Measurements from ENCODE around the gene LIPN. TPM values are rescaled to one million over a fixed set of nuclear protein-coding genes. Genes with fewer than 3 reads are reported as not detected.

Gene LIPN
- total and polyA plus RNA-seq, 7 experiments from 2014 or later: 0.34 to 5.1 TPM; not detected in 5

DNA sequence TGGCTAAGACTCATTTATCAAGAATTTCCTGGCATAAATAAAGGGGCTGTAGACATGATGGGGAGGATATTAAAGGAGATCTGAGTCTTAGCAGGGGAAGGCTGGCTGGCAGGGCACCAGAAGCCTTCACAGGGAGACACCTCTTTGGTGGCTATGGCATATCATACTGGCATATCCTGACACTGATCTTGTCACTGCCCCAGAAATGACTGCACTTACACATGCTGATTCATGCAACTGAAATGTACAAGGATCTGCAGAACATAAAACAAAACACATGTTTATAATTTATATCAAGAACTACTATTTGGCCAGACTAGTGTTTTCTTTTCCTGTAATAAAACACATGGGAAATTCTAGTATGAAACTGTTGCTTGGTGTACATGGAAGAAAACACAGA is 5.5 kb upstream of the LIPN start:
- peaks cover 0 to 48% (median 0%) of the 10 kb centered on the region in 5 donors for H3K27me3 Mint-ChIP-seq
- no peak overlapping the region for H3K27ac ChIP-seq (ENCODE audit: low read depth, low read length)
- no peaks in the 10 kb centered on the region for H3K9me3 ChIP-seq (ENCODE audit: control insufficient read depth in 2 of 3, low read length in 3 of 3)
- intact Hi-C loops (cut with micrococcal nuclease): no loop called here
- no peaks in the 10 kb centered on the region for H3K4me1 ChIP-seq (ENCODE audit: control insufficient read depth in 2 of 2, insufficient read depth in 2 of 2, low read length in 2 of 2)
- no peaks in the 10 kb centered on the region for H3K36me3 ChIP-seq (ENCODE audit: control insufficient read depth in 2 of 3, insufficient read depth in 3 of 3, low read length in 3 of 3)
- ATAC-seq: no peak
- no peak overlapping the region for H3K4me3 ChIP-seq (ENCODE audit: low read length)
- peaks cover 5 to 9% (median 6%) of the 10 kb centered on the region in 7 donors for H3K4me1 Mint-ChIP-seq
- POLR2A ChIA-PET: no interaction called here
- H3K4me3 Mint-ChIP-seq: no peak overlapping the region
- H3K9me3 Mint-ChIP-seq: peaks cover 0 to 2% (median 0%) of the 10 kb centered on the region in 11 donors
- CTCF ChIA-PET: no interaction called here
- H3K27me3 ChIP-seq (ENCODE audit: control insufficient read depth in 2 of 2, insufficient read depth in 2 of 2, low read length in 2 of 2): no peaks in the 10 kb centered on the region
- no peaks in the 10 kb centered on the region for H3K36me3 Mint-ChIP-seq
- no peak overlapping the region for H3K27ac Mint-ChIP-seq
- DNase-seq: no peak

DNA sequence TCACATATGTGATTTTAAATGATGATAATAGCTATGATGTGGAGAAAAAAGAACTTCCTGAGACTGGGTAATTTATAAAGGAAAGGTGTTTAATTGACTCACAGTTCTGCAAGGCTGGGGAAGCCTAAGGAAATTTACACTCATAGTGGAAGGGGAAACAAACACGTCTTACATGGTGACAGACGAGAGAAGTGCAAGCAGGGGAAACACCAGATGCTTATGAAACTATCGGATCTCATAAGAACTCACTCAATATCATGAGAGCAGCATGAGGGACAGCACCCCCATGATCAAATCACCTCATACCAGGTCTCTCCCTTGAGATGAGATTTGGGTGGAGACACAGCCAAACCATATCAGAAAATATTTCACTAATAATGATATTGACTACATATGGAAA is 4.1 kb upstream of the LIPN start:
- Histone ChIP-seq H3K4me3 (ENCODE audit: low read length) (no peak overlapping the region), H3K9me3 (ENCODE audit: control insufficient read depth in 2 of 3, low read length in 3 of 3) (no peaks in the 10 kb centered on the region), H3K27ac (ENCODE audit: low read depth, low read length) (no peak overlapping the region), H3K36me3 (ENCODE audit: control insufficient read depth in 2 of 3, insufficient read depth in 3 of 3, low read length in 3 of 3) (no peaks in the 10 kb centered on the region), H3K27me3 (ENCODE audit: control insufficient read depth in 2 of 2, insufficient read depth in 2 of 2, low read length in 2 of 2) (no peaks in the 10 kb centered on the region), H3K4me1 (ENCODE audit: control insufficient read depth in 2 of 2, insufficient read depth in 2 of 2, low read length in 2 of 2) (no peaks in the 10 kb centered on the region)
- no peak for DNase-seq
- Mint-ChIP-seq H3K9me3 (peaks cover 0 to 2% (median 0%) of the 10 kb centered on the region in 11 donors), H3K36me3 (no peaks in the 10 kb centered on the region), H3K27me3 (peaks cover 0 to 44% (median 0%) of the 10 kb centered on the region in 5 donors), H3K27ac (no peak overlapping the region), H3K4me1 (peaks cover 5 to 13% (median 11%) of the 10 kb centered on the region in 7 donors), H3K4me3 (no peak overlapping the region)
- ATAC-seq: peak; percentile 32
- POLR2A ChIA-PET: interaction anchor here (0.6 kb wide), 1 partner anchor 739 kb away, joined by 3 read pairs; no protein-coding TSS in a partner anchor
- intact Hi-C loops (cut with micrococcal nuclease): no loop called here
- CTCF ChIA-PET: no interaction called here

DNA sequence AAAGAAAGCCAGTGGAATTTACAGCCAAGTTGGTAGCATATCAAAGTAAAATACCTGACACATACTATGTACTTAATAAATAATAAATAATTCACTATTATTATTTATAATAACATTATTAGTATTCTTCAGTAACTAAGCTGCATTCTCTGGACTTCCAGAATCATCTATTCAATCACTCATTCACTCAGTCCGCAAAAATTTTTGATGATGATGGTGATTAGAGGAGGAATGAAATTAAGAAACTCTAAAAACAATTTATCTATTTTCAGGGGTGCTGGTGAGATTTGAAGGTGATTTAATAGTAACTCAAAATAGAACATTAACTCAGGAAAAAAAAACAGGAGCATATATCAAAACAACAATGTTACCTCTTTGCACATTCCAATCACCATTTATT is 3.2 kb upstream of the LIPN start:
- CTCF ChIA-PET: no interaction called here
- Mint-ChIP-seq H3K4me3 (no peak overlapping the region), H3K4me1 (peaks cover 5 to 13% (median 11%) of the 10 kb centered on the region in 7 donors), H3K9me3 (peaks cover 0 to 2% (median 0%) of the 10 kb centered on the region in 11 donors), H3K27ac (no peak overlapping the region), H3K36me3 (no peaks in the 10 kb centered on the region), H3K27me3 (peaks cover 0 to 45% (median 0%) of the 10 kb centered on the region in 5 donors)
- intact Hi-C loops (cut with micrococcal nuclease): no loop called here
- Histone ChIP-seq H3K36me3 (ENCODE audit: control insufficient read depth in 2 of 3, insufficient read depth in 3 of 3, low read length in 3 of 3) (no peaks in the 10 kb centered on the region), H3K9me3 (ENCODE audit: control insufficient read depth in 2 of 3, low read length in 3 of 3) (no peaks in the 10 kb centered on the region), H3K27me3 (ENCODE audit: control insufficient read depth in 2 of 2, insufficient read depth in 2 of 2, low read length in 2 of 2) (no peaks in the 10 kb centered on the region), H3K4me3 (ENCODE audit: low read length) (no peak overlapping the region), H3K27ac (ENCODE audit: low read depth, low read length) (no peak overlapping the region), H3K4me1 (ENCODE audit: control insufficient read depth in 2 of 2, insufficient read depth in 2 of 2, low read length in 2 of 2) (no peaks in the 10 kb centered on the region)
- ATAC-seq (no peak), DNase-seq (no peak)
- POLR2A ChIA-PET: no interaction called here

- no peaks in the 10 kb centered on the region for H3K4me1 ChIP-seq (ENCODE audit: control insufficient read depth in 2 of 2, insufficient read depth in 2 of 2, low read length in 2 of 2)
- H3K36me3 ChIP-seq (ENCODE audit: control insufficient read depth in 2 of 3, insufficient read depth in 3 of 3, low read length in 3 of 3): no peaks in the 10 kb centered on the region
- DNase-seq: no peak
- peaks cover 0 to 2% (median 0%) of the 10 kb centered on the region in 11 donors for H3K9me3 Mint-ChIP-seq
- ChIA-PET CTCF (interaction anchor here (1.2 kb wide), 1 partner anchor 74 kb away, joined by 3 read pairs; no protein-coding TSS in a partner anchor), POLR2A (no interaction called here)
- no peaks in the 10 kb centered on the region for H3K27me3 ChIP-seq (ENCODE audit: control insufficient read depth in 2 of 2, insufficient read depth in 2 of 2, low read length in 2 of 2)
- H3K4me3 Mint-ChIP-seq: no peak overlapping the region
- no peaks in the 10 kb centered on the region for H3K36me3 Mint-ChIP-seq
- H3K4me3 ChIP-seq (ENCODE audit: low read length): no peak overlapping the region
- no peaks in the 10 kb centered on the region for H3K9me3 ChIP-seq (ENCODE audit: control insufficient read depth in 2 of 3, low read length in 3 of 3)
- no peak overlapping the region for H3K27ac Mint-ChIP-seq
- H3K4me1 Mint-ChIP-seq: peaks cover 0 to 6% (median 5%) of the 10 kb centered on the region in 7 donors
- peaks cover 0 to 46% (median 0%) of the 10 kb centered on the region in 5 donors for H3K27me3 Mint-ChIP-seq
- ATAC-seq: no peak
- no peak overlapping the region for H3K27ac ChIP-seq (ENCODE audit: low read depth, low read length)
- intact Hi-C loops (cut with micrococcal nuclease): no loop called here
These were observed 3.1 kb downstream of the LIPN start for GRCh38 chr10:88762906-88763305.

DNA sequence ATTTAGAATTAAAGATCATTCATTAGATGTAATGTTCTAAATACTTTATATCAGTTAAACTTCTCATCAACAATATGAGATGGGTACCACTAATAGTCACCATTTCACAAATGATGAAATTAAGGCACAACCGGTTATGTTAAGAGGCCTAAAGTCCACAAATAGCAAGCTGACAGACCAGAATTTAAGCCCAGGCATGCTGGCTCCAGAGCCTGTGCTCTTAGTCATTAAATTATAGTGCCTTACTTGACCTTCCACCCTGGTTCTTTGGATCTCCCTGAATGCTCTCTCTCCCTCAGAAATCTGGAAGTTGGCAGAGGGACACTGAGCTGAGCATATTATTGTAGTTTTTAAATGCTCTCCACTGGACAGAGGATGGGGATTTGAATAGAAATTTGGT is 3.6 kb downstream of the LIPN start:
- CTCF ChIA-PET: interaction anchor here (1.2 kb wide), 1 partner anchor 75 kb away, joined by 3 read pairs; no protein-coding TSS in a partner anchor
- H3K27ac Mint-ChIP-seq: no peak overlapping the region
- POLR2A ChIA-PET: no interaction called here

DNA sequence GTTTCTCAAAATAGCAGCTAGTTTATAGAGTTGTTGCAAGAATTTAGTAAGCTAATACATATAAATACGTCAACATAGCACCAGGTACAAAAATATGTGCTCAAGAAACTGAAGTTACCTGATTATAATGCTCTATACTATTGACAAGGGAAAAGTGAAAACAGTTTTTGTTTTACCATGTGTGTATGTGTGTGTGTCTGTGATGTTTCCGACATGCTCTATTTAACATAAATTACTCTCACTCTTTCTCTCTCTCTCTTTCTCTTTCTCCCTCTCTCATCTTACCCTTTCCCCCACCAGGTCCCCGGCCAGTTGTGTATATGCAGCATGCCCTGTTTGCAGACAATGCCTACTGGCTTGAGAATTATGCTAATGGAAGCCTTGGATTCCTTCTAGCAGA is 4.3 kb downstream of the LIPN start:
- POLR2A ChIA-PET: no interaction called here
- no peaks in the 10 kb centered on the region for H3K36me3 ChIP-seq (ENCODE audit: control insufficient read depth in 2 of 3, insufficient read depth in 3 of 3, low read length in 3 of 3)

More for the DNA sequence above, 3.6 kb downstream of the LIPN start:
- H3K4me1 Mint-ChIP-seq: peaks cover 0 to 6% (median 5%) of the 10 kb centered on the region in 7 donors
- Histone ChIP-seq H3K4me1 (ENCODE audit: control insufficient read depth in 2 of 2, insufficient read depth in 2 of 2, low read length in 2 of 2) (no peaks in the 10 kb centered on the region), H3K4me3 (ENCODE audit: low read length) (no peak overlapping the region), H3K36me3 (ENCODE audit: control insufficient read depth in 2 of 3, insufficient read depth in 3 of 3, low read length in 3 of 3) (no peaks in the 10 kb centered on the region), H3K27ac (ENCODE audit: low read depth, low read length) (no peak overlapping the region), H3K27me3 (ENCODE audit: control insufficient read depth in 2 of 2, insufficient read depth in 2 of 2, low read length in 2 of 2) (no peaks in the 10 kb centered on the region), H3K9me3 (ENCODE audit: control insufficient read depth in 2 of 3, low read length in 3 of 3) (no peaks in the 10 kb centered on the region)
- peaks cover 0 to 48% (median 0%) of the 10 kb centered on the region in 5 donors for H3K27me3 Mint-ChIP-seq
- H3K36me3 Mint-ChIP-seq: no peaks in the 10 kb centered on the region
- H3K9me3 Mint-ChIP-seq: peaks cover 0 to 2% (median 0%) of the 10 kb centered on the region in 11 donors
- no peak for DNase-seq
- ATAC-seq: no peak
- intact Hi-C loops (cut with micrococcal nuclease): no loop called here
- no peak overlapping the region for H3K4me3 Mint-ChIP-seq

GRCh38 chr10:88765816-88766215 is 6.0 kb downstream of the LIPN start:
- intact Hi-C loops (cut with micrococcal nuclease): no loop called here
- no peak overlapping the region for H3K27ac Mint-ChIP-seq
- no peaks in the 10 kb centered on the region for H3K4me1 ChIP-seq (ENCODE audit: control insufficient read depth in 2 of 2, insufficient read depth in 2 of 2, low read length in 2 of 2)
- ATAC-seq (no peak), DNase-seq (no peak)
- H3K27ac ChIP-seq (ENCODE audit: low read depth, low read length): no peak overlapping the region
- H3K4me1 Mint-ChIP-seq: no peaks in the 10 kb centered on the region
- H3K9me3 ChIP-seq (ENCODE audit: control insufficient read depth in 2 of 3, low read length in 3 of 3): no peaks in the 10 kb centered on the region
- ChIA-PET POLR2A (no interaction called here), CTCF (no interaction called here)
- H3K36me3 Mint-ChIP-seq: no peaks in the 10 kb centered on the region
- H3K36me3 ChIP-seq (ENCODE audit: control insufficient read depth in 2 of 3, insufficient read depth in 3 of 3, low read length in 3 of 3): no peaks in the 10 kb centered on the region
- no peak overlapping the region for H3K4me3 Mint-ChIP-seq
- no peaks in the 10 kb centered on the region for H3K27me3 ChIP-seq (ENCODE audit: control insufficient read depth in 2 of 2, insufficient read depth in 2 of 2, low read length in 2 of 2)
- H3K9me3 Mint-ChIP-seq: peaks cover 0 to 2% (median 0%) of the 10 kb centered on the region in 11 donors
- no peak overlapping the region for H3K4me3 ChIP-seq (ENCODE audit: low read length)
- peaks cover 0 to 49% (median 0%) of the 10 kb centered on the region in 5 donors for H3K27me3 Mint-ChIP-seq

More for the DNA sequence above, 4.3 kb downstream of the LIPN start:
- no peak overlapping the region for H3K4me3 Mint-ChIP-seq
- no peaks in the 10 kb centered on the region for H3K36me3 Mint-ChIP-seq
- Histone ChIP-seq H3K4me1 (ENCODE audit: control insufficient read depth in 2 of 2, insufficient read depth in 2 of 2, low read length in 2 of 2) (no peaks in the 10 kb centered on the region), H3K9me3 (ENCODE audit: control insufficient read depth in 2 of 3, low read length in 3 of 3) (no peaks in the 10 kb centered on the region), H3K27me3 (ENCODE audit: control insufficient read depth in 2 of 2, insufficient read depth in 2 of 2, low read length in 2 of 2) (no peaks in the 10 kb centered on the region), H3K27ac (ENCODE audit: low read depth, low read length) (no peak overlapping the region), H3K4me3 (ENCODE audit: low read length) (no peak overlapping the region)
- ATAC-seq (no peak), DNase-seq (no peak)
- CTCF ChIA-PET: no interaction called here
- intact Hi-C loops (cut with micrococcal nuclease): no loop called here
- H3K4me1 Mint-ChIP-seq: peaks cover 0 to 6% (median 5%) of the 10 kb centered on the region in 7 donors
- H3K27me3 Mint-ChIP-seq: peaks cover 0 to 48% (median 0%) of the 10 kb centered on the region in 5 donors
- H3K27ac Mint-ChIP-seq: no peak overlapping the region
- peaks cover 0 to 2% (median 0%) of the 10 kb centered on the region in 11 donors for H3K9me3 Mint-ChIP-seq
